Ovary (tissue), 3 donors: ENCODE data around the gene COL27A1.

Source experiments
- CTCF ChIP-seq, 3 donors: fragments of 450-650 bp in 2 of 3; fragments of 200-600 bp in 1 of 3; IDR thresholded peaks; one replicate each; pipeline versions ENCODE4 v1.5.1 to v1.8.0; 2016 to 2022; ENCODE audit warnings: antibody characterized with exemption in 3 of 3, mild to moderate bottlenecking in 1 of 3
- EP300 ChIP-seq: sonication (generic); formaldehyde crosslinking; IDR thresholded peaks from one replicate; pipeline ENCODE4 v1.6.1; 2017; ENCODE audit warnings: antibody characterized with exemption
- POLR2A ChIP-seq: fragments of 450-650 bp; IDR thresholded peaks from one replicate; pipeline ENCODE4 v1.6.1; 2017; ENCODE audit warnings: antibody characterized with exemption, mild to moderate bottlenecking, moderate library complexity
- donor health status: DM: no; HTN: no; CAD: no.

- TF ChIP-seq CTCF (IDR thresholded peaks at IDR 0.05): no peak
- TF ChIP-seq POLR2A: no peak
- no peak for TF ChIP-seq EP300
These were observed 6.2 kb downstream of the COL27A1 start for GRCh38 chr9:114161513-114161912.
